Neuronal stem cell (in vitro differentiated cells): Measurements from ENCODE around the gene TAF13.
A peak's percentile ranks its signal among the peaks of the same experiment; 100 is the strongest.

Source experiments
- DNase-seq: peaks from one replicate; pipeline ENCODE4 v3.0.0-alpha.2; 2013; ENCODE audit warnings: low spot score
- H2AFZ ChIP-seq: one replicate; pipeline ENCODE4 v1.6.1; 2013; ENCODE audit warnings: mild to moderate bottlenecking, low read length, inconsistent platforms
- H2AK5ac ChIP-seq: 2 replicates; pipeline ENCODE4 v1.6.1; 2013; ENCODE audit warnings: low read depth, mild to moderate bottlenecking, inconsistent platforms, low read length, moderate library complexity, mixed read lengths
- H2BK120ac ChIP-seq: 2 replicates; pipeline ENCODE4 v1.6.1; 2013; ENCODE audit warnings: low read depth, mild to moderate bottlenecking, inconsistent platforms, low read length, moderate library complexity, mixed read lengths
- H2BK12ac ChIP-seq: one replicate; pipeline ENCODE4 v1.6.1; 2013; ENCODE audit warnings: low read length, inconsistent platforms
- H2BK15ac ChIP-seq: 2 replicates; pipeline ENCODE4 v1.6.1; 2013; ENCODE audit warnings: mild to moderate bottlenecking, low read length, inconsistent platforms, mixed read lengths
- H2BK5ac ChIP-seq: one replicate; pipeline ENCODE4 v1.6.1; 2013; ENCODE audit warnings: inconsistent platforms, mild to moderate bottlenecking, low read length, moderate library complexity
- H3K14ac ChIP-seq: one replicate; pipeline ENCODE4 v1.6.1; 2013; ENCODE audit warnings: low read length, inconsistent platforms
- H3K18ac ChIP-seq: 2 replicates; pipeline ENCODE4 v1.6.1; 2013; ENCODE audit warnings: low read length, inconsistent platforms
- H3K23ac ChIP-seq: 2 replicates; pipeline ENCODE4 v1.6.1; 2013; ENCODE audit warnings: low read depth, mild to moderate bottlenecking, mixed read lengths, low read length, inconsistent platforms; ENCODE audit not compliant: poor library complexity
- H3K27ac ChIP-seq: replicated peaks from 3 replicates; pipeline ENCODE4 v1.5.1; 2013; ENCODE audit warnings: low read length, inconsistent platforms
- H3K27me3 ChIP-seq, 3 experiments: 2 replicates each; pipeline ENCODE4 v1.6.1; 2013; ENCODE audit warnings: low read length in 3 of 3, mild to moderate bottlenecking in 2 of 3, inconsistent platforms in 1 of 3, low read depth in 1 of 3, mixed read lengths in 1 of 3, moderate library complexity in 1 of 3; ENCODE audit not compliant: control insufficient read depth in 3 of 3, insufficient read depth in 3 of 3
- H3K36me3 ChIP-seq, 2 donors: replicated peaks in 1 of 2; 2 replicates each; pipeline ENCODE4 v1.6.1; 2013; ENCODE audit warnings: low read length in 2 of 2; ENCODE audit not compliant: control insufficient read depth in 2 of 2, insufficient read depth in 2 of 2
- H3K4ac ChIP-seq: 2 replicates; pipeline ENCODE4 v1.6.1; 2013; ENCODE audit warnings: inconsistent platforms, mild to moderate bottlenecking, low read length, moderate library complexity
- H3K4me1 ChIP-seq, 2 donors: 1 replicate in 1 of 2; 2 replicates in 1 of 2; pipeline ENCODE4 v1.6.1; 2013; ENCODE audit warnings: low read length in 2 of 2, low read depth in 1 of 2; ENCODE audit not compliant: control insufficient read depth in 2 of 2, insufficient read depth in 1 of 2
- H3K4me2 ChIP-seq: one replicate; pipeline ENCODE4 v1.6.1; 2013; ENCODE audit warnings: mild to moderate bottlenecking, low read length, inconsistent platforms; ENCODE audit not compliant: insufficient read depth, poor library complexity, severe bottlenecking
- H3K4me3 ChIP-seq, 2 donors: 2 replicates each; pipeline ENCODE4 v1.5.1; 2013; ENCODE audit warnings: low read length in 2 of 2, mild to moderate bottlenecking in 2 of 2, inconsistent platforms in 1 of 2, moderate library complexity in 1 of 2
- H3K79me1 ChIP-seq: one replicate; pipeline ENCODE4 v1.6.1; 2013; ENCODE audit warnings: low read depth, mild to moderate bottlenecking, inconsistent platforms, low read length, moderate library complexity
- H3K9ac ChIP-seq: one replicate; pipeline ENCODE4 v1.6.1; 2013; ENCODE audit warnings: mild to moderate bottlenecking, low read depth, low read length, inconsistent platforms; ENCODE audit not compliant: poor library complexity
- H3K9me3 ChIP-seq, 2 donors: replicated peaks in 1 of 2; 2 replicates each; pipeline versions ENCODE3 to v1.6.1; 2013; ENCODE audit warnings: low read length in 2 of 2, mild to moderate bottlenecking in 2 of 2, inconsistent platforms in 1 of 2, low read depth in 1 of 2, mixed read lengths in 1 of 2, moderate library complexity in 1 of 2; ENCODE audit not compliant: control insufficient read depth in 2 of 2, insufficient read depth in 1 of 2
- H4K8ac ChIP-seq: one replicate; pipeline ENCODE4 v1.6.1; 2013; ENCODE audit warnings: low read depth, mild to moderate bottlenecking, inconsistent platforms, low read length, moderate library complexity
- H4K91ac ChIP-seq: one replicate; pipeline ENCODE4 v1.6.1; 2013; ENCODE audit warnings: low read length, low read depth, mild to moderate bottlenecking, inconsistent platforms; ENCODE audit not compliant: poor library complexity
- WGBS, 2 donors: extraction: QIAGEN DNeasy Blood & Tissue Kit; methylation state at CpG; one replicate each; pipeline ENCODE4 v1.1.7; 2013; ENCODE audit warnings: missing lambda C conversion rate in 2 of 2, mixed read lengths in 1 of 2; ENCODE audit not compliant: insufficient read length in 2 of 2, insufficient replicate concordance in 1 of 2; ENCODE audit errors: extremely low coverage in 2 of 2; 5-methylcytosine and 5-hydroxymethylcytosine counted together

Gene TAF13

DNA sequence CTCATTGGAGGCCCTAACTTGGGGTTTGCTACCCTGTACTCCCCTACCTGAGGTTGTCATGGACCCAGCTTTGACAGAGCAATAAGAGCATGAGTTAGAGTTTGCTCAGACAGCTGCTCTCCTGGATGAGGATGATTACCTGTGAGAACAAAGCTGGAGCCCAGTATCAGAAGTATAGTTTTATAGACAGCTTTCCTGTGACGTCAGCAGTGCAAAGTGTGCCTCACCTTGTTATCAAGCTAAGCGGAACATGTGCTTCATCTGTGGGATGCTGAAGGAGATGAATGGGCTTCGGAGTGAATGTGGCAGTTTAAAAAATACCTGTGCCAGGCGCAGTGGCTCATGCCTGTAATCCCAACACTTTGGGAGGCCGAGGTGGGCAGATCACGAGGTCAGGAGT, 28.5 kb downstream of the TAF13 start:
- no peak overlapping the region for H2BK12ac ChIP-seq
- H2AK5ac ChIP-seq = no peak overlapping the region
- H3K27ac ChIP-seq = no peak overlapping the region
- peaks cover under 1 to 1% of the 10 kb centered on the region in 2 donors for H3K4me1 ChIP-seq
- H3K14ac ChIP-seq = no peak overlapping the region
- H3K18ac ChIP-seq = no peak overlapping the region
- no peak overlapping the region for H4K91ac ChIP-seq
- H3K4me3 ChIP-seq = no peak overlapping the region
- H2BK15ac ChIP-seq = no peak overlapping the region
- H4K8ac ChIP-seq = no peak overlapping the region
- no peak overlapping the region for H3K9ac ChIP-seq
- H2BK120ac ChIP-seq = no peak overlapping the region
- no peaks in the 10 kb centered on the region for H3K79me1 ChIP-seq
- no peak overlapping the region for H2AFZ ChIP-seq
- no peak for DNase-seq
- H3K4ac ChIP-seq = no peak overlapping the region
- H3K36me3 ChIP-seq = no peaks in the 10 kb centered on the region
- no peak overlapping the region for H3K23ac ChIP-seq
- no peaks in the 10 kb centered on the region for H3K9me3 ChIP-seq
- no peaks in the 10 kb centered on the region for H3K27me3 ChIP-seq
- H3K4me2 ChIP-seq = no peak overlapping the region
- WGBS, 2 donors = no CpG with 5 or more reads among the region's 6 CpGs
- no peak overlapping the region for H2BK5ac ChIP-seq

DNA sequence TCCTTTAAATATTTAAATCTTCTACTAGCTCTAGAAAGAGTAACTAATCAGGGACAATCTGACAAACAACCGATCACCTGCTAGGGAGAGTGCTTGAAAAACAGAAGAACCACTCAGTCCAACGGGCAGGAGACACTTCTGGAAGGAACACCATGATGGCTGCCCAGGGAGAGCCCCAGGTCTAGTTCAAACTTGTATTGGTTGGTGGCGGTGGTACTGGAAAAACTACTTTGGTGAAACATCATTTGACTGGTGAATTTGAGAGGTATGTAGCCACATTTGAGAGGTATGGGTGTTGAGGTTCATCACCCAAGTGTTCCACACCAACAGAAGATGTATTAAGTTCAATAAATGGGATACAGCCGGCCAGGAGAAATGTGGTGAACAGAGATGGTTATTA, 29.1 kb downstream of the TAF13 start:
- no peak for DNase-seq
- WGBS, 2 donors = no CpG with 5 or more reads among the region's 4 CpGs

DNA sequence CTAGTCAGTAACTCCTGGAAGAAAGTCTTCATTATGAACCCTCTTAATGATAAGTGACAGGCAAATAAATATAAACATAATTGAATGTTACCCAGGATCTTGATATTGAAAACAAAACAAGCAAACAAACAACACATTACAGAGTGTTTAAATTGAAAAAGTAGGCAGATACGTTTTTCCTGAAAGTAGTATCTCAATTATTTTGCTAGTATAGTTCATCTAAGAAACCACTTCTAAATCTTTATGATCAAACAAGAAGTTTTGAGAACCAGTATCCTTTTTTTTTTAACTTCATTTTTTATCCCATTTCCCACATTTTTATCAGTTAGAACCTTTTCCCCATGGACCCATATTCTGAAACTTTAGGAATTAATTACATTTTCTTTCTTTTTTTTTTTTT, 30.2 kb downstream of the TAF13 start:
- Histone ChIP-seq H3K4me2 (no peak overlapping the region), H3K27ac (no peak overlapping the region), H2AK5ac (no peak overlapping the region), H2BK120ac (no peak overlapping the region), H3K4me3 (no peak overlapping the region), H4K91ac (no peak overlapping the region), H2BK5ac (no peak overlapping the region), H3K4me1 (peaks cover 2 to 8% of the 10 kb centered on the region in 2 donors), H3K18ac (no peak overlapping the region), H3K27me3 (no peaks in the 10 kb centered on the region), H3K9ac (no peak overlapping the region), H3K14ac (no peak overlapping the region), H3K23ac (no peak overlapping the region), H3K79me1 (no peaks in the 10 kb centered on the region), H2BK12ac (no peak overlapping the region), H4K8ac (no peak overlapping the region), H2AFZ (no peak overlapping the region), H3K9me3 (no peaks in the 10 kb centered on the region), H2BK15ac (no peak overlapping the region), H3K4ac (no peak overlapping the region), H3K36me3 (no peaks in the 10 kb centered on the region)
- WGBS, 2 donors = no CpG with 5 or more reads among the region's 1 CpG
- no peak for DNase-seq

More for the DNA sequence above, 29.1 kb downstream of the TAF13 start:
- no peak overlapping the region for H2AK5ac ChIP-seq
- H3K23ac ChIP-seq = no peak overlapping the region
- H3K4me1 ChIP-seq = peaks cover 2 to 3% of the 10 kb centered on the region in 2 donors
- H2BK12ac ChIP-seq = no peak overlapping the region
- H3K14ac ChIP-seq = no peak overlapping the region
- H4K8ac ChIP-seq = no peak overlapping the region
- H3K36me3 ChIP-seq = no peaks in the 10 kb centered on the region
- H2AFZ ChIP-seq = no peak overlapping the region
- H3K27ac ChIP-seq = no peak overlapping the region
- H4K91ac ChIP-seq = no peak overlapping the region
- H3K9me3 ChIP-seq = no peaks in the 10 kb centered on the region
- H2BK120ac ChIP-seq = no peak overlapping the region
- H3K9ac ChIP-seq = no peak overlapping the region
- no peaks in the 10 kb centered on the region for H3K27me3 ChIP-seq
- H3K18ac ChIP-seq = no peak overlapping the region
- no peaks in the 10 kb centered on the region for H3K79me1 ChIP-seq
- no peak overlapping the region for H3K4me2 ChIP-seq
- H3K4ac ChIP-seq = no peak overlapping the region
- H3K4me3 ChIP-seq = no peak overlapping the region
- no peak overlapping the region for H2BK5ac ChIP-seq
- no peak overlapping the region for H2BK15ac ChIP-seq

DNA sequence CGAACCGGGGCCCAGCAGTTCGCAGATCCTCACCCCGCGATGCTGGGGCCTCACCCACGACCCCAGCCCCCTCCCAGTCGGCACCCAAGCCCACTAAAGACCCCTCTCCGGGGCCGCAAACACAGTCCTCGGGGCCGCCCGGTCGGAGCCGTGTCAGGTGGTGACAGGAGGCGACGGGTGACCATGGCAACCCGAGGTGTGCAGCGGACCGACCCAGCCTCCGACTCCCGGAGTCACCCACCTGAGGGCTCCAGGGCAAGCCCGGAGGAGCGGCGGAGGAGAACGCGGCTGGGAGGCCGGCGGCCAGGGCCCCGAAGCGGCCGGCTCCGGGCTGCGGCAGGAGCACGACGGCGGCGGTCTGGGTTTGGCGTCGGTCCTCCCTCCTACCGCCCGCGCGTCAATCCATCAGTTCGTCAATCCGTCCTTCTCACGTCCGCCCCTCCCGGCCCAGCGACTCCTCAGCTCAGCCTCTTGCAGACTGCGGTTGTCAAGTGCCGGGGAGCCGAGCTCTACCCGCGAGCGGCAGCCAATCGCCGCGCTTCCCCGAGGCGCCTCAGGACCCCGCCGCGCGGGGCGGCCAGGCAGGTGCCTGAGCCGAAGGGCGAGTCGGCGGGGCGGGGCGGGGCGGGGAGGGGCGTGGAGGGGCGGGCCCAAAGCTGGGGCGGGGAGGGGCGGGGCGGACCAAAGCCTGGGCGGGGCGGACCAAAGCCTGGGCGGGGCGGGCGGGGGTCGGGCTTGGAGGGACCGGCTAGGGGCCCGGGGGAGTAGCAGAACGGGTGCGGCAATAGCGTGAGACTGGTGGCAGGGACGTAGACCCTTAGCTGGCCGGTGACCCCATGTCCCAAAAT, 34.0 kb downstream of the TAF13 start, which contains the start of gene WDR47:
Gene WDR47 (minus strand): TSS at position 482 of the 848 bp plus-strand sequence. CDS start 18,590 bp downstream, outside the sequence.
- Histone ChIP-seq H3K9me3 (no peaks in the 10 kb centered on the region), H2BK120ac (no peak within 1 kb of the TSS), H3K27ac (peak within 1 kb of the TSS; percentile 66), H3K4me3 (peak within 1 kb of the TSS; percentile 98), H3K14ac (peak within 1 kb of the TSS; percentile 75), H3K27me3 (no peaks in the 10 kb centered on the region), H3K23ac (peak within 1 kb of the TSS; percentile 97), H2AFZ (peak within 1 kb of the TSS; percentile 99), H3K18ac (peak within 1 kb of the TSS; percentile 89), H2BK15ac (peak within 1 kb of the TSS; percentile 58), H2AK5ac (peak within 1 kb of the TSS; percentile 46), H3K4ac (no peak within 1 kb of the TSS), H3K9ac (peak within 1 kb of the TSS; percentile 99), H2BK5ac (peak within 1 kb of the TSS; percentile 39), H4K8ac (no peak within 1 kb of the TSS), H3K4me2 (peak within 1 kb of the TSS; percentile 88), H3K36me3 (no peaks in the 10 kb centered on the region), H3K4me1 (peaks cover 2 to 8% of the 10 kb centered on the region in 2 donors), H2BK12ac (peak within 1 kb of the TSS; percentile 73), H3K79me1 (peaks cover 2% of the 10 kb centered on the region), H4K91ac (no peak within 1 kb of the TSS)
- peak; percentile 92 for DNase-seq
- no CpG with 5 or more reads among the region's 90 CpGs for WGBS, 2 donors
